IMR-90 (cell line): Measurements from ENCODE around the gene UBASH3B. TPM values are rescaled to one million over a fixed set of nuclear protein-coding genes. Genes with fewer than 3 reads are reported as not detected.

Source experiments
- ATAC-seq: fragments of 200-7000 bp; cut with Tn5 transposase; 2 replicates; pipeline ENCODE4 v1.9.1; 2020; ENCODE audit warnings: low read depth, mild to moderate bottlenecking, moderate library complexity
- BruUV-seq: library from RNA; stranded (reverse); fragments of 400-500 nt; replicated peaks from 2 replicates; lab custom pipeline; 2021; lab: Mats Ljungman, UMichigan
- CTCF ChIA-PET: fragments of 300-600 bp; formaldehyde crosslinking; extraction: SDS; loops from one replicate; lab custom pipeline; 2021; ENCODE audit warnings: antibody characterized with exemption; lab: Yijun Ruan, JAX
- POLR2A ChIA-PET: fragments of 300-600 bp; sonication (Branson Sonifier 250); formaldehyde crosslinking; loops from one replicate; lab custom pipeline; 2022; ENCODE audit warnings: antibody characterized with exemption; ENCODE audit not compliant: unreplicated experiment; lab: Charles Lee
- DNase-seq: peaks from one replicate; pipeline ENCODE4 v3.0.0; 2013
- H2AFZ ChIP-seq: replicated peaks from 2 replicates; pipeline ENCODE3; 2013; ENCODE audit warnings: low read length, mild to moderate bottlenecking; ENCODE audit not compliant: poor library complexity
- H2AK5ac ChIP-seq: 2 replicates; pipeline ENCODE4 v1.6.1; 2013; ENCODE audit warnings: low read depth, low read length, inconsistent platforms
- H2AK9ac ChIP-seq: replicated peaks from 2 replicates; pipeline ENCODE3; 2013; ENCODE audit warnings: mild to moderate bottlenecking, low read depth, low read length, moderate library complexity; ENCODE audit not compliant: poor library complexity
- H2BK120ac ChIP-seq: 2 replicates; pipeline ENCODE4 v1.6.1; 2013; ENCODE audit warnings: low read depth, low read length, inconsistent platforms
- H2BK15ac ChIP-seq: 3 replicates; pipeline ENCODE4 v1.6.1; 2013; ENCODE audit warnings: low read depth, low read length, inconsistent platforms
- H2BK20ac ChIP-seq: 2 replicates; pipeline ENCODE4 v1.6.1; 2013; ENCODE audit warnings: low read depth, mild to moderate bottlenecking, inconsistent platforms, low read length, moderate library complexity
- H2BK5ac ChIP-seq: 2 replicates; pipeline ENCODE4 v1.6.1; 2013; ENCODE audit warnings: mild to moderate bottlenecking, low read depth, low read length, inconsistent platforms; ENCODE audit not compliant: poor library complexity, severe bottlenecking
- H3K14ac ChIP-seq: replicated peaks from 2 replicates; pipeline ENCODE4 v1.6.1; 2013; ENCODE audit warnings: low read depth, low read length, inconsistent platforms
- H3K18ac ChIP-seq: 2 replicates; pipeline ENCODE4 v1.6.1; 2013; ENCODE audit warnings: low read depth, low read length, control low read depth
- H3K23ac ChIP-seq: 2 replicates; pipeline ENCODE4 v1.6.1; 2013; ENCODE audit warnings: low read depth, low read length, inconsistent platforms
- H3K27ac ChIP-seq: 2 replicates; pipeline ENCODE4 v1.5.1; 2013; ENCODE audit warnings: mild to moderate bottlenecking, control low read depth, low read length; ENCODE audit not compliant: insufficient read depth
- H3K27me3 ChIP-seq: 2 replicates; pipeline ENCODE4 v1.6.1; 2013; ENCODE audit warnings: low read length; ENCODE audit not compliant: control insufficient read depth, insufficient read depth
- H3K36me3 ChIP-seq: 2 replicates; pipeline ENCODE4 v1.6.1; 2013; ENCODE audit warnings: low read length, mixed read lengths; ENCODE audit not compliant: control insufficient read depth, insufficient read depth
- H3K4ac ChIP-seq: 2 replicates; pipeline ENCODE4 v1.6.1; 2013; ENCODE audit warnings: low read depth, low read length, inconsistent platforms
- H3K4me1 ChIP-seq: 2 replicates; pipeline ENCODE4 v1.6.1; 2013; ENCODE audit warnings: low read length, mixed read lengths; ENCODE audit not compliant: control insufficient read depth, insufficient read depth
- H3K4me2 ChIP-seq: 2 replicates; pipeline ENCODE4 v1.6.1; 2013; ENCODE audit warnings: low read depth, mild to moderate bottlenecking, control low read depth, low read length, moderate library complexity
- H3K4me3 ChIP-seq: 2 replicates; pipeline ENCODE4 v1.5.1; 2013; ENCODE audit warnings: low read depth, mild to moderate bottlenecking, control low read depth, low read length, moderate library complexity; ENCODE audit not compliant: insufficient read depth
- H3K56ac ChIP-seq: 2 replicates; pipeline ENCODE4 v1.6.1; 2013; ENCODE audit warnings: low read length, inconsistent platforms; ENCODE audit not compliant: insufficient read depth; ENCODE audit errors: extremely low read depth
- H3K79me1 ChIP-seq, 2 experiments: 2 replicates each; pipeline ENCODE4 v1.6.1; 2013; ENCODE audit warnings: low read length in 2 of 2, inconsistent platforms in 1 of 2, low read depth in 1 of 2
- H3K9ac ChIP-seq: 2 replicates; pipeline ENCODE4 v1.6.1; 2013; ENCODE audit warnings: low read depth, low read length, control low read depth
- H3K9me1 ChIP-seq: 2 replicates; pipeline ENCODE4 v1.6.1; 2013; ENCODE audit warnings: low read length, inconsistent platforms; ENCODE audit not compliant: insufficient read depth
- H3K9me3 ChIP-seq: 2 replicates; pipeline ENCODE4 v1.6.1; 2013; ENCODE audit warnings: low read length; ENCODE audit not compliant: control insufficient read depth, insufficient read depth
- H4K20me1 ChIP-seq: 2 replicates; pipeline ENCODE4 v1.6.1; 2013; ENCODE audit warnings: low read length, inconsistent platforms; ENCODE audit not compliant: insufficient read depth
- H4K5ac ChIP-seq: 2 replicates; pipeline ENCODE4 v1.6.1; 2013; ENCODE audit warnings: mild to moderate bottlenecking, low read depth, low read length, control low read depth
- H4K8ac ChIP-seq, 2 experiments: 2 replicates each; pipeline ENCODE4 v1.6.1; 2013; ENCODE audit warnings: low read depth in 2 of 2, low read length in 2 of 2, control low read depth in 1 of 2, inconsistent platforms in 1 of 2
- H4K91ac ChIP-seq: 2 replicates; pipeline ENCODE4 v1.6.1; 2013; ENCODE audit warnings: low read depth, low read length, inconsistent platforms; ENCODE audit not compliant: insufficient read depth
- BHLHE40 ChIP-seq: fragments of 150-350 bp; IDR thresholded peaks from 2 replicates; pipeline ENCODE4 v1.6.1; 2016; ENCODE audit warnings: mild to moderate bottlenecking, low read depth, low read length
- CEBPB ChIP-seq: IDR thresholded peaks from 2 replicates; pipeline ENCODE4 v1.6.1; 2012; ENCODE audit warnings: low read depth, low read length, improper control_type of control experiment
- CHD1 ChIP-seq: IDR thresholded peaks from 2 replicates; pipeline ENCODE4 v1.6.1; 2012; ENCODE audit warnings: low read depth, low read length, improper control_type of control experiment
- FOS ChIP-seq: fragments of 150-350 bp; IDR thresholded peaks from 2 replicates; pipeline ENCODE4 v1.6.1; 2016; ENCODE audit warnings: low read depth, low read length
- MAFK ChIP-seq: IDR thresholded peaks from 2 replicates; pipeline ENCODE4 v1.6.1; 2012; ENCODE audit warnings: low read depth, low read length, improper control_type of control experiment
- MAZ ChIP-seq: IDR thresholded peaks from 2 replicates; pipeline ENCODE4 v1.6.1; 2012; ENCODE audit warnings: low read depth, mild to moderate bottlenecking, low read length, improper control_type of control experiment, moderate library complexity, borderline replicate concordance
- MXI1 ChIP-seq: IDR thresholded peaks from 2 replicates; pipeline ENCODE4 v1.6.1; 2012; ENCODE audit warnings: low read depth, mild to moderate bottlenecking, low read length, moderate library complexity, borderline replicate concordance
- NFE2L2 ChIP-seq: fragments of 150-350 bp; IDR thresholded peaks from 2 replicates; pipeline ENCODE4 v1.6.1; 2016; ENCODE audit warnings: low read depth, mild to moderate bottlenecking, low read length
- POLR2A ChIP-seq: IDR thresholded peaks from 2 replicates; pipeline ENCODE4 v1.6.1; 2012; ENCODE audit warnings: mild to moderate bottlenecking, low read depth, low read length
- RAD21 ChIP-seq: IDR thresholded peaks from 2 replicates; pipeline ENCODE4 v1.6.1; 2012; ENCODE audit warnings: low read length, improper control_type of control experiment
- RCOR1 ChIP-seq: IDR thresholded peaks from 2 replicates; pipeline ENCODE4 v1.6.1; 2012; ENCODE audit warnings: mild to moderate bottlenecking, low read length, improper control_type of control experiment; ENCODE audit not compliant: insufficient replicate concordance
- RFX5 ChIP-seq: IDR thresholded peaks from 2 replicates; pipeline ENCODE4 v1.8.0; 2012; ENCODE audit warnings: low read depth, mild to moderate bottlenecking, low read length, moderate library complexity
- SMC3 ChIP-seq: fragments of 150-350 bp; IDR thresholded peaks from 2 replicates; pipeline ENCODE4 v1.6.1; 2016; ENCODE audit warnings: low read depth, mild to moderate bottlenecking, antibody characterized with exemption, low read length, moderate library complexity
- WGBS, 2 experiments: methylation state at CpG; one replicate each; pipeline versions ENCODE4 v1.1.5 to v1.1.7; 2013; ENCODE audit warnings: missing lambda C conversion rate in 2 of 2; ENCODE audit not compliant: insufficient read length in 1 of 2; ENCODE audit errors: extremely low coverage in 2 of 2; 5-methylcytosine and 5-hydroxymethylcytosine counted together
- dilution Hi-C: fragments of 300-500 bp; cut with HindIII; formaldehyde crosslinking; loops from one replicate; pipeline ENCODE4 v1.14.3; 2018; ENCODE audit warnings: low sequenced_read_pairs; ENCODE audit not compliant: unreplicated experiment
- in situ Hi-C: fragments of 300-500 bp; cut with MboI; formaldehyde crosslinking; loops from 3 replicates; pipeline ENCODE4 v1.14.3; 2019; ENCODE audit warnings: low sequenced_read_pairs, inconsistent platforms, mixed read lengths
- intact Hi-C: fragments of 100-400 bp; cut with micrococcal nuclease; formaldehyde crosslinking; loops from 2 replicates; pipeline ENCODE4 v1.10.0; 2022
- polyA plus RNA-seq, 3 experiments: library from polyadenylated mRNA; depleted of rRNA; stranded (reverse); fragments of >200 nt; gene quantifications; 2 replicates each; pipeline ENCODE4 v1.2.3, GENCODE V29; 2012; ENCODE audit warnings: low replicate concordance in 1 of 3
- total RNA-seq: library from RNA; depleted of rRNA; stranded (reverse); fragments of >200 nt; gene quantifications from 2 replicates; pipeline ENCODE4 v1.2.3, GENCODE V29; 2012
- TF ChIP-seq, protein P1 (sequence below): conservative IDR thresholded peaks from 2 replicates; pipeline ENCODE4 v1.5.1; 2012; ENCODE audit warnings: mild to moderate bottlenecking, low read depth, low read length, improper control_type of control experiment
- TF ChIP-seq, protein P2 (sequence below): fragments of 150-350 bp; IDR thresholded peaks from 2 replicates; pipeline ENCODE4 v1.6.1; 2017; ENCODE audit warnings: mild to moderate bottlenecking, antibody characterized with exemption, low read length, low read depth
- TF ChIP-seq, protein P3 (sequence below): fragments of 150-350 bp; IDR thresholded peaks from 2 replicates; pipeline ENCODE4 v1.6.1; 2016; ENCODE audit warnings: low read depth, mild to moderate bottlenecking, low read length, moderate library complexity, borderline replicate concordance

The UBASH3B gene
- total and polyA plus RNA-seq, 2 of the 4 experiments (the other 2 are of a cell fraction) = 27.2 to 48.0 TPM

- Histone ChIP-seq H2BK120ac (no peak overlapping the region), H4K20me1 (peaks cover 22% of the 10 kb centered on the region), H3K56ac (no peak overlapping the region), H3K4me3 (no peak overlapping the region), H3K27ac (no peak overlapping the region), H4K8ac (no peak overlapping the region), H3K4me1 (no peaks in the 10 kb centered on the region; the same call in 1 of the 2 replicates), H3K23ac (no peak overlapping the region), H3K36me3 (no peaks in the 10 kb centered on the region), H2BK5ac (no peak overlapping the region), H3K4me2 (no peak overlapping the region), H3K14ac (no peak overlapping the region), H3K4ac (no peak overlapping the region), H3K9me1 (peaks cover 17% of the 10 kb centered on the region), H2AFZ (no peak overlapping the region), H4K91ac (no peak overlapping the region), H2AK5ac (no peak overlapping the region), H4K5ac (no peak overlapping the region), H2AK9ac (no peak overlapping the region), H3K27me3 (no peaks in the 10 kb centered on the region), H3K18ac (no peak overlapping the region), H2BK15ac (no peak overlapping the region), H3K9me3 (no peaks in the 10 kb centered on the region), H3K79me1 (peaks cover 40 to 80% of the 10 kb centered on the region in 2 experiments), H3K9ac (no peak overlapping the region), H2BK20ac (no peak overlapping the region)
- DNase-seq (no peak), ATAC-seq (no peak)
- ChIA-PET POLR2A (no interaction called here), CTCF (no interaction called here)
- WGBS, 2 experiments = no CpG with 5 or more reads among the region's 3 CpGs
- in situ Hi-C loops = no loop called here
- intact Hi-C loops = no loop called here
- TF ChIP-seq CHD1 (no peak), POLR2A (no peak), MXI1 (no peak), FOS (no peak), CEBPB (no peak), NFE2L2 (no peak), MAZ (no peak), RFX5 (no peak), RAD21 (no peak), BHLHE40 (no peak), MAFK (no peak), RCOR1 (no peak), SMC3 (no peak)
- TF ChIP-seq, protein P1, sequence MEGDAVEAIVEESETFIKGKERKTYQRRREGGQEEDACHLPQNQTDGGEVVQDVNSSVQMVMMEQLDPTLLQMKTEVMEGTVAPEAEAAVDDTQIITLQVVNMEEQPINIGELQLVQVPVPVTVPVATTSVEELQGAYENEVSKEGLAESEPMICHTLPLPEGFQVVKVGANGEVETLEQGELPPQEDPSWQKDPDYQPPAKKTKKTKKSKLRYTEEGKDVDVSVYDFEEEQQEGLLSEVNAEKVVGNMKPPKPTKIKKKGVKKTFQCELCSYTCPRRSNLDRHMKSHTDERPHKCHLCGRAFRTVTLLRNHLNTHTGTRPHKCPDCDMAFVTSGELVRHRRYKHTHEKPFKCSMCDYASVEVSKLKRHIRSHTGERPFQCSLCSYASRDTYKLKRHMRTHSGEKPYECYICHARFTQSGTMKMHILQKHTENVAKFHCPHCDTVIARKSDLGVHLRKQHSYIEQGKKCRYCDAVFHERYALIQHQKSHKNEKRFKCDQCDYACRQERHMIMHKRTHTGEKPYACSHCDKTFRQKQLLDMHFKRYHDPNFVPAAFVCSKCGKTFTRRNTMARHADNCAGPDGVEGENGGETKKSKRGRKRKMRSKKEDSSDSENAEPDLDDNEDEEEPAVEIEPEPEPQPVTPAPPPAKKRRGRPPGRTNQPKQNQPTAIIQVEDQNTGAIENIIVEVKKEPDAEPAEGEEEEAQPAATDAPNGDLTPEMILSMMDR = no peak
- TF ChIP-seq, protein P2, sequence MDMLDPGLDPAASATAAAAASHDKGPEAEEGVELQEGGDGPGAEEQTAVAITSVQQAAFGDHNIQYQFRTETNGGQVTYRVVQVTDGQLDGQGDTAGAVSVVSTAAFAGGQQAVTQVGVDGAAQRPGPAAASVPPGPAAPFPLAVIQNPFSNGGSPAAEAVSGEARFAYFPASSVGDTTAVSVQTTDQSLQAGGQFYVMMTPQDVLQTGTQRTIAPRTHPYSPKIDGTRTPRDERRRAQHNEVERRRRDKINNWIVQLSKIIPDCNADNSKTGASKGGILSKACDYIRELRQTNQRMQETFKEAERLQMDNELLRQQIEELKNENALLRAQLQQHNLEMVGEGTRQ = no peak
- TF ChIP-seq, protein P3, sequence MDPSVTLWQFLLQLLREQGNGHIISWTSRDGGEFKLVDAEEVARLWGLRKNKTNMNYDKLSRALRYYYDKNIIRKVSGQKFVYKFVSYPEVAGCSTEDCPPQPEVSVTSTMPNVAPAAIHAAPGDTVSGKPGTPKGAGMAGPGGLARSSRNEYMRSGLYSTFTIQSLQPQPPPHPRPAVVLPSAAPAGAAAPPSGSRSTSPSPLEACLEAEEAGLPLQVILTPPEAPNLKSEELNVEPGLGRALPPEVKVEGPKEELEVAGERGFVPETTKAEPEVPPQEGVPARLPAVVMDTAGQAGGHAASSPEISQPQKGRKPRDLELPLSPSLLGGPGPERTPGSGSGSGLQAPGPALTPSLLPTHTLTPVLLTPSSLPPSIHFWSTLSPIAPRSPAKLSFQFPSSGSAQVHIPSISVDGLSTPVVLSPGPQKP = no peak
- no TSS peak for BruUV-seq
- dilution Hi-C loops = no loop called here
Observed at GRCh38 chr11:122757201-122757600, 101.7 kb downstream of the UBASH3B start.
